Smooth muscle cell (in vitro differentiated cells): ENCODE measurements around the gene COL11A2. TPM values are rescaled to one million over a fixed set of nuclear protein-coding genes. Genes with fewer than 3 reads are reported as not detected.

ENCODE experiments used
- DNase-seq: peaks from one replicate; lab custom pipeline; 2025; ENCODE audit not compliant: unreplicated experiment; lab: John Stamatoyannopoulos, UW
- H2AFZ ChIP-seq: fragments of 200-600 bp; sonication (generic); 2 replicates; pipeline ENCODE4 v1.6.0; 2016; ENCODE audit warnings: antibody characterized with exemption, low read depth, mild to moderate bottlenecking
- H3F3A ChIP-seq: fragments of 200-600 bp; sonication (generic); 2 replicates; pipeline ENCODE4 v1.6.0; 2017; ENCODE audit warnings: antibody characterized with exemption, low read depth
- H3K27ac ChIP-seq: fragments of 200-600 bp; sonication (generic); 2 replicates; pipeline ENCODE4 v1.5.1; 2016; ENCODE audit warnings: low read depth, mild to moderate bottlenecking
- H3K27me3 ChIP-seq: fragments of 200-600 bp; sonication (generic); 2 replicates; pipeline ENCODE4 v1.6.1; 2016; ENCODE audit warnings: low read depth, mild to moderate bottlenecking
- H3K36me3 ChIP-seq: fragments of 200-600 bp; sonication (generic); 2 replicates; pipeline ENCODE4 v1.5.1; 2016; ENCODE audit warnings: low read depth
- H3K4me1 ChIP-seq: fragments of 200-600 bp; sonication (generic); 2 replicates; pipeline ENCODE4 v1.5.1; 2016; ENCODE audit warnings: low read depth
- H3K4me2 ChIP-seq: fragments of 200-600 bp; sonication (generic); 2 replicates; pipeline ENCODE4 v1.6.0; 2016; ENCODE audit warnings: mild to moderate bottlenecking
- H3K4me3 ChIP-seq: fragments of 200-600 bp; sonication (generic); 2 replicates; pipeline ENCODE4 v1.5.1; 2016; ENCODE audit warnings: mild to moderate bottlenecking
- H3K79me2 ChIP-seq: fragments of 200-600 bp; sonication (generic); 2 replicates; pipeline ENCODE4 v1.6.0; 2016; ENCODE audit warnings: low read depth, mild to moderate bottlenecking
- H3K9ac ChIP-seq: fragments of 200-600 bp; sonication (generic); 2 replicates; pipeline ENCODE4 v1.6.0; 2016; ENCODE audit warnings: low read depth
- H3K9me3 ChIP-seq: fragments of 200-600 bp; sonication (generic); replicated peaks from 2 replicates; pipeline ENCODE4 v1.5.1; 2016; ENCODE audit warnings: low read depth
- H4K20me1 ChIP-seq: fragments of 200-600 bp; sonication (generic); 2 replicates; pipeline ENCODE4 v1.6.0; 2016; ENCODE audit warnings: low read depth
- WGBS: methylation state at CpG from one replicate; pipeline ENCODE4 v1.1.7; 2016; ENCODE audit warnings: low lambda C conversion rate; 5-methylcytosine and 5-hydroxymethylcytosine counted together
- polyA plus RNA-seq: library from polyadenylated mRNA; unstranded; fragments of >200 nt; fragmentation: Nextera tagmentation; extraction: Ambion mirVana; gene quantifications from 2 replicates; pipeline ENCODE4 v1.2.1, GENCODE V29; 2016
- total RNA-seq: library from RNA; depleted of rRNA; stranded (reverse); fragments of >200 nt; gene quantifications from 2 replicates; pipeline ENCODE4 v1.2.3, GENCODE V29; 2014
- TF ChIP-seq, protein P1 (sequence below): fragments of 200-600 bp; sonication (generic); IDR thresholded peaks from 2 replicates; pipeline ENCODE4 v1.5.1; 2017; ENCODE audit warnings: borderline replicate concordance, mild to moderate bottlenecking, antibody characterized with exemption; ENCODE audit not compliant: insufficient read depth, poor library complexity, severe bottlenecking

Gene COL11A2
- total and polyA plus RNA-seq, 2 experiments from 2014 or later = 0.36 to 1.2 TPM

DNA sequence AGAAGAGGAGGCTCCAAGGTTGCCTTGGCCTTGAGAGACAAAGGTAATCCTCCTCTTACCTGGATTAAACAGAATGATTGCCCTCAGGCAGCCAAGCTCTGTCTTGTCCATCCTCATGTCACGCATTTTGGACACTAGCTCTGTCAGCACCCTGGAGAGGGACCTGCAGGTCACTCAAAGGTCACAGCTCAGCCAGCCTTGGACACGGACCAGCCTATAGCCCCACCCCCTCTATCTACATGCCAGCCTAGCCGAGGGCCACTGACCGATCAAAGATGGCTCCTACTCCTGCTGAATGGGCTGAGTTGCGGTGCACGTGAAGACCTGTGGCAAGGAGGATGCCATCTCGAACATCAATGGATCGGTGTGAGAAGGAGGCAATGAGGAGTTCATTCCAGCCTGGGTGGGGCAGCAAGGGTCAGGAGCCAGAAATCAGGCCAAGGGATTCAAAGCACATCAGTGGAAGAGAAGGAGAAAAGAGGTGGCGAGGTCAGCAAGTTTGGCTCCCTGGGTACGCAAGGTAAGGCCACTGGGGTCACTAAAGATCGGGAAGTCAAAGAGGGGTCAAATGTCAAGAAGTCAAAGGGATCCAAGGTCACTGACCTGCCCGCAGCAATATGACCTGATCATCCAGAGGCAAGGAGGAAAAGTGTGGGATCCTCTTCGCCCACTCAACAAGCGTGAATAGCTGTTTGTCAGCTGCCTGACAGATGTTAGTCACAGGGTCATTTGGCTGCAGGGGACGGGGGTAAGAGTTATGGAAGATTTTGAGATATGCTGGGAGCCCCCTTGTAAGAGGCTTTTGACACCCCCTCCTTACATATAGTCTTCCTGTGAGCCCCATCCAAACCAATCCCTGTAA, 3.3 kb upstream of the COL11A2 start:
- H3K79me2 ChIP-seq = peaks cover 13% of the 10 kb centered on the region
- H3K27me3 ChIP-seq = peaks cover 24% of the 10 kb centered on the region
- no peaks in the 10 kb centered on the region for H3K36me3 ChIP-seq
- peaks cover 17% of the 10 kb centered on the region for H3K4me1 ChIP-seq
- no peak overlapping the region for H3K4me2 ChIP-seq
- peaks cover 15% of the 10 kb centered on the region for H3F3A ChIP-seq
- H3K9ac ChIP-seq = no peak overlapping the region
- H4K20me1 ChIP-seq = peaks cover 65% of the 10 kb centered on the region
- no peak overlapping the region for H3K27ac ChIP-seq
- DNase-seq = no peak
- WGBS = 92% methylated on average over 15 of the region's 15 CpGs
- TF ChIP-seq, protein P1, sequence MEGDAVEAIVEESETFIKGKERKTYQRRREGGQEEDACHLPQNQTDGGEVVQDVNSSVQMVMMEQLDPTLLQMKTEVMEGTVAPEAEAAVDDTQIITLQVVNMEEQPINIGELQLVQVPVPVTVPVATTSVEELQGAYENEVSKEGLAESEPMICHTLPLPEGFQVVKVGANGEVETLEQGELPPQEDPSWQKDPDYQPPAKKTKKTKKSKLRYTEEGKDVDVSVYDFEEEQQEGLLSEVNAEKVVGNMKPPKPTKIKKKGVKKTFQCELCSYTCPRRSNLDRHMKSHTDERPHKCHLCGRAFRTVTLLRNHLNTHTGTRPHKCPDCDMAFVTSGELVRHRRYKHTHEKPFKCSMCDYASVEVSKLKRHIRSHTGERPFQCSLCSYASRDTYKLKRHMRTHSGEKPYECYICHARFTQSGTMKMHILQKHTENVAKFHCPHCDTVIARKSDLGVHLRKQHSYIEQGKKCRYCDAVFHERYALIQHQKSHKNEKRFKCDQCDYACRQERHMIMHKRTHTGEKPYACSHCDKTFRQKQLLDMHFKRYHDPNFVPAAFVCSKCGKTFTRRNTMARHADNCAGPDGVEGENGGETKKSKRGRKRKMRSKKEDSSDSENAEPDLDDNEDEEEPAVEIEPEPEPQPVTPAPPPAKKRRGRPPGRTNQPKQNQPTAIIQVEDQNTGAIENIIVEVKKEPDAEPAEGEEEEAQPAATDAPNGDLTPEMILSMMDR = no peak
- H3K9me3 ChIP-seq = no peaks in the 10 kb centered on the region
- no peak overlapping the region for H3K4me3 ChIP-seq
- no peak overlapping the region for H2AFZ ChIP-seq

GRCh38 chr6:33194431-33194979, 2.2 kb upstream of the COL11A2 start:
- DNase-seq = no peak
- H3K4me3 ChIP-seq = no peak overlapping the region
- H3K79me2 ChIP-seq = peaks cover 9% of the 10 kb centered on the region
- H3K27me3 ChIP-seq = peaks cover 32% of the 10 kb centered on the region
- H4K20me1 ChIP-seq = peaks cover 61% of the 10 kb centered on the region
- TF ChIP-seq, protein P1 = no peak
- 62% methylated on average over 8 of the region's 8 CpGs for WGBS
- H3K4me1 ChIP-seq = peaks cover 15% of the 10 kb centered on the region
- peaks cover 14% of the 10 kb centered on the region for H3F3A ChIP-seq
- H3K36me3 ChIP-seq = no peaks in the 10 kb centered on the region
- no peak overlapping the region for H3K4me2 ChIP-seq
- H2AFZ ChIP-seq = no peak overlapping the region
- no peak overlapping the region for H3K27ac ChIP-seq
- H3K9me3 ChIP-seq = no peaks in the 10 kb centered on the region
- no peak overlapping the region for H3K9ac ChIP-seq

GRCh38 chr6:33193619-33194018, 1.4 kb upstream of the COL11A2 start:
- Histone ChIP-seq H3K4me3 (peak overlapping the region; percentile 50), H3K4me1 (peaks cover 10% of the 10 kb centered on the region), H3K9me3 (no peaks in the 10 kb centered on the region), H3K36me3 (no peaks in the 10 kb centered on the region), H3K9ac (no peak overlapping the region), H3K79me2 (peaks cover 2% of the 10 kb centered on the region), H4K20me1 (peaks cover 52% of the 10 kb centered on the region), H3K27ac (no peak overlapping the region), H2AFZ (no peak overlapping the region), H3K27me3 (peaks cover 32% of the 10 kb centered on the region), H3K4me2 (peak overlapping the region; percentile 96), H3F3A (peaks cover 12% of the 10 kb centered on the region)
- 67% methylated on average over 6 of the region's 6 CpGs for WGBS
- TF ChIP-seq, protein P1 = no peak
- DNase-seq = no peak
